Mucosa of gallbladder (tissue), 1 donor: ENCODE results near the gene LRRC15. TPM values are rescaled to one million over a fixed set of nuclear protein-coding genes. Genes with fewer than 3 reads are reported as not detected.

ENCODE experiments used
- DNase-seq: peaks from one replicate; pipeline ENCODE4 v3.0.0-alpha.2; 2020; ENCODE audit warnings: low spot score
- total RNA-seq: library from RNA; stranded (reverse); gene quantifications from one replicate; pipeline ENCODE4 v1.2.1, GENCODE V29; 2021
- donor health status: DM: no; HTN: no; CAD: no.

Gene LRRC15
- total RNA-seq, 1 donor from 2014 or later: 0.35 TPM

- peak; percentile 34 for DNase-seq
Observed at GRCh38 chr3:194364652-194365434, 4.7 kb downstream of the LRRC15 start.

GRCh38 chr3:194364314-194364651, 5.3 kb downstream of the LRRC15 start:
- no peak for DNase-seq

- no peak for DNase-seq
Observed at GRCh38 chr3:194360568-194360967, 9.0 kb downstream of the LRRC15 start.

GRCh38 chr3:194357681-194358080, 11.9 kb downstream of the LRRC15 start:
- DNase-seq: no peak

- no peak for DNase-seq
Observed at GRCh38 chr3:194355379-194355778, 14.2 kb downstream of the LRRC15 start.

- DNase-seq: no peak
Observed at GRCh38 chr3:194354315-194354714, 15.2 kb downstream of the LRRC15 start.

GRCh38 chr3:194352667-194353246, 16.8 kb downstream of the LRRC15 start:
- DNase-seq: no peak

GRCh38 chr3:194351952-194352536, 17.5 kb downstream of the LRRC15 start:
- no peak for DNase-seq

GRCh38 chr3:194351080-194351672, 18.4 kb downstream of the LRRC15 start, which contains the start of gene CPN2:
TSS of gene CPN2 (minus strand) at chr3:194351328. CDS start at chr3:194342702, 8,626 bp downstream.
- no peak for DNase-seq

GRCh38 chr3:194350726-194351071, 18.8 kb downstream of the LRRC15 start:
- no peak for DNase-seq

- no peak for DNase-seq
Observed at GRCh38 chr3:194348354-194348753, 21.2 kb downstream of the LRRC15 start.

GRCh38 chr3:194346621-194347020, 22.9 kb downstream of the LRRC15 start:
- DNase-seq: no peak

- DNase-seq: no peak
Observed at GRCh38 chr3:194346035-194346434, 23.5 kb downstream of the LRRC15 start.

GRCh38 chr3:194344012-194344411, 25.5 kb downstream of the LRRC15 start:
- peak; percentile 81 for DNase-seq

- no peak for DNase-seq
Observed at GRCh38 chr3:194343561-194343893, 26.0 kb downstream of the LRRC15 start.

- DNase-seq: no peak
Observed at GRCh38 chr3:194342861-194343560, 26.5 kb downstream of the LRRC15 start.

- no peak for DNase-seq
Observed at GRCh38 chr3:194340757-194341400, 28.7 kb downstream of the LRRC15 start.

GRCh38 chr3:194339840-194340239, 29.7 kb downstream of the LRRC15 start:
- DNase-seq: no peak

GRCh38 chr3:194339356-194339755, 30.2 kb downstream of the LRRC15 start:
- no peak for DNase-seq

GRCh38 chr3:194337965-194338753, 31.4 kb downstream of the LRRC15 start:
- DNase-seq: no peak
